Activated naive CD4-positive, alpha-beta T cell treated with anti-CD3 and anti-CD28 coated beads, Interleukin-2, amount 10 ng/mL, durations not matched to agents 7 days and 5 days (primary cell): ENCODE data around the gene KCNF1.

Experiments
- CTCF ChIA-PET: fragments of 350-600 bp; sonication (Branson Sonifier 250); formaldehyde crosslinking; loops from one replicate; lab custom pipeline; 2021; ENCODE audit warnings: antibody characterized with exemption; lab: Charles Lee
- DNase-seq: peaks from one replicate; pipeline ENCODE4 v3.0.0-alpha.2; 2020
- H3K27ac Mint-ChIP-seq: one replicate; pipeline ENCODE4 v1.8.0; 2021; ENCODE audit warnings: mild to moderate bottlenecking, moderate library complexity, mixed read lengths
- H3K27me3 Mint-ChIP-seq: one replicate; pipeline ENCODE4 v1.8.0; 2021; ENCODE audit warnings: mild to moderate bottlenecking, mixed read lengths
- H3K36me3 Mint-ChIP-seq: one replicate; pipeline ENCODE4 v1.8.0; 2021; ENCODE audit warnings: mixed read lengths
- H3K4me1 Mint-ChIP-seq: one replicate; pipeline ENCODE4 v1.8.0; 2021; ENCODE audit warnings: mixed read lengths
- H3K4me3 Mint-ChIP-seq: one replicate; pipeline ENCODE4 v1.8.0; 2021; ENCODE audit warnings: mild to moderate bottlenecking, moderate library complexity, mixed read lengths
- H3K9me3 Mint-ChIP-seq: one replicate; pipeline ENCODE4 v1.8.0; 2021; ENCODE audit warnings: mixed read lengths

Gene KCNF1

GRCh38 chr2:10904455-10904854 is 7.3 kb upstream of the KCNF1 start:
- DNase-seq = no peak
- Mint-ChIP-seq H3K9me3 (no peaks in the 10 kb centered on the region), H3K4me1 (no peaks in the 10 kb centered on the region), H3K36me3 (no peaks in the 10 kb centered on the region), H3K27ac (no peak overlapping the region), H3K27me3 (peaks cover 11% of the 10 kb centered on the region), H3K4me3 (no peak overlapping the region)
- CTCF ChIA-PET = no interaction called here

- H3K9me3 Mint-ChIP-seq = no peaks in the 10 kb centered on the region
- no peak overlapping the region for H3K4me3 Mint-ChIP-seq
- H3K36me3 Mint-ChIP-seq = no peaks in the 10 kb centered on the region
- CTCF ChIA-PET = no interaction called here
- no peak overlapping the region for H3K27ac Mint-ChIP-seq
- H3K4me1 Mint-ChIP-seq = no peaks in the 10 kb centered on the region
- peaks cover 19% of the 10 kb centered on the region for H3K27me3 Mint-ChIP-seq
- no peak for DNase-seq
Measured at GRCh38 chr2:10905006-10905861, 6.5 kb upstream of the KCNF1 start.

DNA sequence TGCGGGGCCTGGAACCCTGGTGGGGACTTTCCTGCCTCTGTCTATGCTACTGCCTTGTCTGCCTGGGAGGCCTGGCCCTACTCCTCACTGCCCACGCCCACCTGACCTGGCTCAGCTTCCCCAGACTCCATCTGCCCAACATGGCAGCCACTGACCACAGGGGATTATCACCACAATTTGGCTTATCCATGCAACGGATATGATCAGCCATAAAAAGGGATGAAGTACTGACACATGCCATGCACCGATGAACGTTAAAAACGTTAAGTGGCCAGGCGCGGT is 5.9 kb upstream of the KCNF1 start:
- Mint-ChIP-seq H3K27me3 (peaks cover 22% of the 10 kb centered on the region), H3K27ac (no peak overlapping the region), H3K9me3 (no peaks in the 10 kb centered on the region), H3K4me3 (no peak overlapping the region), H3K36me3 (no peaks in the 10 kb centered on the region), H3K4me1 (no peaks in the 10 kb centered on the region)
- CTCF ChIA-PET = no interaction called here
- no peak for DNase-seq

DNA sequence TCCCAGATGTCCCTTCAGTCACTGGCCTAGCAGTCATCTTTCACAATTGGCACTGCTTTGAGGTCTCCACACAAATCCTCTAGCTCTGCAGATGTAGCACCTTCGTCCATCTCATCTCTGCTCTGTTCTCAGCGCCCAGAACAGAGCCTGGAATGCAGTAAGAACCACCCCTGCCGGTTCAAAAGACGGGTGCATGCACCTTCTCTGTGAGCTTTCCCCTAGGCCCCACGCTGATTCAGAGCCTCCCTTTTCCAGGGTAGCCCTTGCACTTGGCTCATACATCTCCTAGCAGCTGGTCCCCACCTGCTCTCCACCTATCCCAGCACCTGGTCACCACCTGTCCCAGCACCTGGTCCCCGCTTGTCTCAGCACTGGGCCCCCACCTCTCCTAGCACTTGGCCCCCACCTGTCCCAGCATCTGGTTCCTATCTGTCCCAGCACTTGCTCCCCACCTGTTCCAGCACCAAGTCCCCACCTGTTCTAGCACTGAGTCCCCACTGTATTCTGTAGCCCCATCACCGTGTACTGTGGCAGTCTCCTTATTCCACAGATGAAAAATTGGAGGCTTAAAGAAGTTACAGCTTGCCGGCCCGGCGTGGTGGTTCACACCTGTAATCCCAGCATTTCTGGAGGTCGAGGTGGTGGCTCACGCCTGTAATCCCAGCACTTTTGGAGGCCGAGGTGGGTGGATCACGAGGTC is 4.7 kb upstream of the KCNF1 start:
- peaks cover 28% of the 10 kb centered on the region for H3K27me3 Mint-ChIP-seq
- no peak overlapping the region for H3K4me3 Mint-ChIP-seq
- DNase-seq = no peak
- no peaks in the 10 kb centered on the region for H3K36me3 Mint-ChIP-seq
- CTCF ChIA-PET = no interaction called here
- no peak overlapping the region for H3K27ac Mint-ChIP-seq
- H3K9me3 Mint-ChIP-seq = no peaks in the 10 kb centered on the region
- no peaks in the 10 kb centered on the region for H3K4me1 Mint-ChIP-seq

- Mint-ChIP-seq H3K27me3 (peaks cover 38% of the 10 kb centered on the region), H3K4me1 (no peaks in the 10 kb centered on the region), H3K4me3 (no peak overlapping the region), H3K9me3 (no peaks in the 10 kb centered on the region), H3K36me3 (no peaks in the 10 kb centered on the region), H3K27ac (no peak overlapping the region)
- no peak for DNase-seq
- CTCF ChIA-PET = interaction anchor here (1.1 kb wide), 1 partner anchor 76 kb away, joined by 6 read pairs; no protein-coding TSS in a partner anchor
Measured at GRCh38 chr2:10908195-10908594, 3.5 kb upstream of the KCNF1 start.

- H3K4me3 Mint-ChIP-seq = no peak overlapping the region
- DNase-seq = no peak
- peaks cover 50% of the 10 kb centered on the region for H3K27me3 Mint-ChIP-seq
- no peaks in the 10 kb centered on the region for H3K4me1 Mint-ChIP-seq
- H3K36me3 Mint-ChIP-seq = no peaks in the 10 kb centered on the region
- H3K27ac Mint-ChIP-seq = no peak overlapping the region
- CTCF ChIA-PET = interaction anchor here (1.1 to 1.3 kb wide), 3 partner anchors 8 to 77 kb away, joined by 3 to 6 read pairs (median 4); no protein-coding TSS in a partner anchor
- H3K9me3 Mint-ChIP-seq = no peaks in the 10 kb centered on the region
Measured at GRCh38 chr2:10909050-10909995, 2.4 kb upstream of the KCNF1 start.

DNA sequence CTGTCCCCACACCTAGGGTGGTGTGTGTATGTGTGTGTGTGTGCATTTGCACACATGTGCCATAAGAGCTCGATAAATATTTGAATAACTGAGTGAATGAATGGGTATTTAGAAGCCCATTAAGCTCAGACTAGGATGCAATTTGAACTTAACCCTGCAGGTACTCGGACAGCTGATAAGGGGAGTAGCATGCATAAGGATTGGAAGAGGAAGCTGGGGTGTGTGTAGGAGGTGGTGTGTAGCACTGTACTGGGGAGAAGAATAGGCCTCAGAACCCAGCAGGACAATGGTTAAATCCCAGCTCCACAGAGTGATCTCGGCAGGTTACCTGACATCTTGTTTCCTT is 1.8 kb upstream of the KCNF1 start:
- peaks cover 56% of the 10 kb centered on the region for H3K27me3 Mint-ChIP-seq
- no peaks in the 10 kb centered on the region for H3K9me3 Mint-ChIP-seq
- CTCF ChIA-PET = interaction anchor here (0.6 to 1.3 kb wide), 3 partner anchors 9 to 78 kb away, joined by 3 to 4 read pairs (median 3); no protein-coding TSS in a partner anchor
- H3K4me3 Mint-ChIP-seq = no peak overlapping the region
- H3K36me3 Mint-ChIP-seq = no peaks in the 10 kb centered on the region
- DNase-seq = no peak
- H3K27ac Mint-ChIP-seq = no peak overlapping the region
- H3K4me1 Mint-ChIP-seq = no peaks in the 10 kb centered on the region

GRCh38 chr2:10910625-10911024 is 1.1 kb upstream of the KCNF1 start:
- H3K27me3 Mint-ChIP-seq = peaks cover 63% of the 10 kb centered on the region
- H3K27ac Mint-ChIP-seq = no peak overlapping the region
- no peaks in the 10 kb centered on the region for H3K4me1 Mint-ChIP-seq
- H3K9me3 Mint-ChIP-seq = no peaks in the 10 kb centered on the region
- no peak for DNase-seq
- H3K36me3 Mint-ChIP-seq = no peaks in the 10 kb centered on the region
- no peak overlapping the region for H3K4me3 Mint-ChIP-seq
- CTCF ChIA-PET = interaction anchor here (0.6 to 1.3 kb wide), 3 partner anchors 9 to 78 kb away, joined by 3 to 4 read pairs (median 3); no protein-coding TSS in a partner anchor

GRCh38 chr2:10912076-10912731 is 470 bp downstream of the KCNF1 start:
- Mint-ChIP-seq H3K4me3 (no peak overlapping the region), H3K4me1 (no peaks in the 10 kb centered on the region), H3K27me3 (peaks cover 66% of the 10 kb centered on the region), H3K27ac (no peak overlapping the region), H3K9me3 (no peaks in the 10 kb centered on the region), H3K36me3 (no peaks in the 10 kb centered on the region)
- CTCF ChIA-PET = no interaction called here
- no peak for DNase-seq

GRCh38 chr2:10912796-10913455 is 1.2 kb downstream of the KCNF1 start:
- Mint-ChIP-seq H3K27me3 (peaks cover 70% of the 10 kb centered on the region), H3K9me3 (no peaks in the 10 kb centered on the region), H3K27ac (no peak overlapping the region), H3K4me3 (no peak overlapping the region), H3K4me1 (no peaks in the 10 kb centered on the region), H3K36me3 (no peaks in the 10 kb centered on the region)
- CTCF ChIA-PET = interaction anchor here (1.4 kb wide), 1 partner anchor 78 kb away, joined by 5 read pairs; no protein-coding TSS in a partner anchor
- no peak for DNase-seq

GRCh38 chr2:10913501-10914271 is 2.0 kb downstream of the KCNF1 start:
- H3K27ac Mint-ChIP-seq = no peak overlapping the region
- H3K27me3 Mint-ChIP-seq = peaks cover 74% of the 10 kb centered on the region
- H3K4me1 Mint-ChIP-seq = no peaks in the 10 kb centered on the region
- no peaks in the 10 kb centered on the region for H3K36me3 Mint-ChIP-seq
- H3K9me3 Mint-ChIP-seq = no peaks in the 10 kb centered on the region
- CTCF ChIA-PET = interaction anchor here (1.4 kb wide), 1 partner anchor 78 kb away, joined by 5 read pairs; no protein-coding TSS in a partner anchor
- H3K4me3 Mint-ChIP-seq = no peak overlapping the region
- DNase-seq = no peak

- H3K27me3 Mint-ChIP-seq = peaks cover 69% of the 10 kb centered on the region
- H3K4me1 Mint-ChIP-seq = no peaks in the 10 kb centered on the region
- H3K27ac Mint-ChIP-seq = no peak overlapping the region
- no peaks in the 10 kb centered on the region for H3K36me3 Mint-ChIP-seq
- no peak for DNase-seq
- H3K9me3 Mint-ChIP-seq = no peaks in the 10 kb centered on the region
- CTCF ChIA-PET = interaction anchor here (1.4 kb wide), 1 partner anchor 79 kb away, joined by 5 read pairs; no protein-coding TSS in a partner anchor
- no peak overlapping the region for H3K4me3 Mint-ChIP-seq
Measured at GRCh38 chr2:10914272-10914693, 2.5 kb downstream of the KCNF1 start.
